Kidney (tissue), 14 donors: Measurements from ENCODE around the gene POPDC3. TPM values are rescaled to one million over a fixed set of nuclear protein-coding genes. Genes with fewer than 3 reads are reported as not detected.

Source experiments
- DNase-seq, 5 donors: peaks; one replicate each; pipeline ENCODE4 v3.0.0-alpha.2; 2013 to 2020
- FAIRE-seq: peaks from 2 replicates; lab custom pipeline; 2012; peaks lifted over from hg19 to GRCh38; lab: Jason Lieb, UNC
- H3K27ac ChIP-seq, 2 donors: one replicate each; pipeline ENCODE4 v1.7.0; 2013; ENCODE audit warnings: low read depth in 2 of 2, low read length in 2 of 2, inconsistent platforms in 1 of 2
- H3K27me3 ChIP-seq: one replicate; pipeline ENCODE4 v1.7.1; 2013; ENCODE audit warnings: low read length, inconsistent platforms; ENCODE audit not compliant: control insufficient read depth, insufficient read depth
- H3K36me3 ChIP-seq, 3 donors: one replicate each; pipeline versions ENCODE4 v1.7.0 to v1.7.1; 2013; ENCODE audit warnings: low read length in 3 of 3, control low read depth in 1 of 3, inconsistent platforms in 1 of 3; ENCODE audit not compliant: insufficient read depth in 3 of 3, control insufficient read depth in 2 of 3
- H3K4me1 ChIP-seq, 3 donors: one replicate each; pipeline versions ENCODE4 v1.7.0 to v1.7.1; 2013; ENCODE audit warnings: low read length in 3 of 3, inconsistent platforms in 1 of 3, low read depth in 1 of 3; ENCODE audit not compliant: control insufficient read depth in 2 of 3, insufficient read depth in 2 of 3
- H3K4me3 ChIP-seq, 3 donors: one replicate each; pipeline versions ENCODE4 v1.7.0 to v1.8.1; 2013; ENCODE audit warnings: low read length in 3 of 3, control low read depth in 1 of 3, inconsistent platforms in 1 of 3
- H3K9ac ChIP-seq, 3 donors: one replicate each; pipeline versions ENCODE4 v1.7.0 to v1.7.1; 2013; ENCODE audit warnings: low read length in 3 of 3, control low read depth in 1 of 3, inconsistent platforms in 1 of 3
- H3K9me3 ChIP-seq, 3 donors: one replicate each; pipeline versions ENCODE4 v1.7.0 to v1.7.1; 2013; ENCODE audit warnings: low read length in 3 of 3, control low read depth in 1 of 3, inconsistent platforms in 1 of 3; ENCODE audit not compliant: control insufficient read depth in 2 of 3, insufficient read depth in 1 of 3
- intact Hi-C: fragments of 100-400 bp; cut with DNase I; formaldehyde crosslinking; loops from one replicate; pipeline ENCODE4 v1.11.1; 2022
- polyA plus RNA-seq: library from polyadenylated mRNA; stranded (reverse); fragments of 350-450 nt; fragmentation: Illumina TruSeq; extraction: RNeasy Lipid Tissue Mini Kit (QIAGEN cat#74804); gene quantifications from one replicate; pipeline ENCODE4 v1.2.3, GENCODE V29; 2014; ENCODE audit warnings: low read depth, low replicate concordance; ENCODE audit not compliant: insufficient read depth
- total RNA-seq: library from RNA; stranded (reverse); fragmentation: NEBNext Ultra II Directional; extraction: Animal tissue kit (Norgen Biotek cat#: 25700); gene quantifications from one replicate; pipeline ENCODE4 v1.2.1, GENCODE V29; 2021
- TF ChIP-seq, protein P1 (sequence below): IDR thresholded peaks from 3 replicates; pipeline ENCODE4 v1.5.1; 2012; ENCODE audit warnings: mild to moderate bottlenecking, moderate library complexity, borderline replicate concordance; ENCODE audit not compliant: insufficient read depth; ENCODE audit errors: extremely low read depth
- donor health status: control.
- donor health status: control.
- donor health status: control.
- donor health status: control.
- donor health status: control.
- donor health status: DM: yes; HTN: yes; CAD: no.
- donor health status: Normal renal cell carcinoma (clear cell type).

POPDC3 gene
- total and polyA plus RNA-seq, 2 donors from 2014 or later, result not detected

DNA sequence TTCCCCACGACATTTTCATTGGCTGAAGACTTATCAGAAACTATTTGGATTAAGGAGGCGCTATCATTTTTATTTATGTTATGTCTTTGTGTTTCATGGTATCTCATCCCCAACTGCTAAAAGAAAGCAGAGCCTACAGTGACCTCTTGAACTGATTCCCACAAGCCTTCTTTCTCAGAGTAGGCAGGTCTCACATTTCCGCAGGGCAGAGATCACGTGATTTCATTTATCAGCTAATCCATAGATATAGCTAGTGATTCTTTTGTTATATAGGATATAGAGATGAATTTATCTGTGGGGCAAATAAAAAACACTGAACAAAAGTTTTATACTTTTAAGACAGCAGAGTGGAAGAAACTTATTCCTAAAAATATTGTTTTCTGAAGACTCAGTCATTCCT is 25.0 kb upstream of the POPDC3 start:
- Histone ChIP-seq H3K9ac (no peak overlapping the region), H3K4me1 (no peaks in the 10 kb centered on the region), H3K27me3 (no peaks in the 10 kb centered on the region), H3K27ac (no peak overlapping the region), H3K36me3 (no peaks in the 10 kb centered on the region), H3K4me3 (no peak overlapping the region), H3K9me3 (no peaks in the 10 kb centered on the region)
- intact Hi-C loops, result no loop called here
- TF ChIP-seq, protein P1, sequence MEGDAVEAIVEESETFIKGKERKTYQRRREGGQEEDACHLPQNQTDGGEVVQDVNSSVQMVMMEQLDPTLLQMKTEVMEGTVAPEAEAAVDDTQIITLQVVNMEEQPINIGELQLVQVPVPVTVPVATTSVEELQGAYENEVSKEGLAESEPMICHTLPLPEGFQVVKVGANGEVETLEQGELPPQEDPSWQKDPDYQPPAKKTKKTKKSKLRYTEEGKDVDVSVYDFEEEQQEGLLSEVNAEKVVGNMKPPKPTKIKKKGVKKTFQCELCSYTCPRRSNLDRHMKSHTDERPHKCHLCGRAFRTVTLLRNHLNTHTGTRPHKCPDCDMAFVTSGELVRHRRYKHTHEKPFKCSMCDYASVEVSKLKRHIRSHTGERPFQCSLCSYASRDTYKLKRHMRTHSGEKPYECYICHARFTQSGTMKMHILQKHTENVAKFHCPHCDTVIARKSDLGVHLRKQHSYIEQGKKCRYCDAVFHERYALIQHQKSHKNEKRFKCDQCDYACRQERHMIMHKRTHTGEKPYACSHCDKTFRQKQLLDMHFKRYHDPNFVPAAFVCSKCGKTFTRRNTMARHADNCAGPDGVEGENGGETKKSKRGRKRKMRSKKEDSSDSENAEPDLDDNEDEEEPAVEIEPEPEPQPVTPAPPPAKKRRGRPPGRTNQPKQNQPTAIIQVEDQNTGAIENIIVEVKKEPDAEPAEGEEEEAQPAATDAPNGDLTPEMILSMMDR, result no peak
- DNase-seq (peak in 2 of 5 donors; percentile 2 to 3), FAIRE-seq (no peak)

DNA sequence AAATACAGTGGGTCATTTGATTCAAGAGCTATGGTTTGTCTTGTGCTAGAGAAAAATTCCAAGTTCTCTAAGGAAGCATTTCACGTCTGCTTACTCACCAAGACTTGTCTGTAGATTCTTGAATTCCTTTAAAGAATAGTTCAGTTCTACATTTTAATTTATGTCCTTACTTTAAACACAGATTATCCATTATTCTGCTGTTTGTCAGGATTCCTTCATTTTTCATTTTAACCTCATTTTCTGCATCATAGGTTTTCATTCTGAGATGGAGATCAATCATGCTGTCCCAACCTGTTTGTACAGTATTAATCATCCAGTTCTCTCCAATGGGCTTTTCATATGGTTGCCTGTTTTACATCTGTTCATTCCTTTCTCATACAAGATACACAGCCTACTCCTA is 24.5 kb upstream of the POPDC3 start:
- Histone ChIP-seq H3K4me1 (no peaks in the 10 kb centered on the region), H3K9ac (no peak overlapping the region), H3K4me3 (no peak overlapping the region), H3K27me3 (no peaks in the 10 kb centered on the region), H3K9me3 (no peaks in the 10 kb centered on the region), H3K36me3 (no peaks in the 10 kb centered on the region), H3K27ac (no peak overlapping the region)
- peak in 1 of 5 donors; percentile 7 for DNase-seq
- no peak for FAIRE-seq
- intact Hi-C loops, result no loop called here
- TF ChIP-seq, protein P1, result no peak

DNA sequence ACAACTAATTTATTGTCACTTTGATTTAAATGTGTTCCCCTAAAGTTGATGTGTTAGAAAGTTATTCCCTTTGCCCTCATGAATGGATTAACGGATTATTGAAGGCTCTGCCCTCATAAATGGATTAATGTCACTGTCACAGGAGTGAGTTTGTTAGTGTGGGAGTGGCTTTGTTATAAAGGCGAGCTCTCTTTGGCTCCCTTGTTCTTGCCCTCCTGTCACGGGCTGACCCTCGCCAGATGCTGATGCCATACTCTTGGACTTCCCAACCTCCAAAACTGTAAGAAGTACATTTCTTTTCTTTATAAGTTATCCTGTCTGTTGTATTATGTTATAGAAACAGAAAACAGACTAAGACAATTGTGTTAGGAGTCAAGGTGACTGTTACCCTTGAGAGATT is 22.7 kb upstream of the POPDC3 start:
- FAIRE-seq (no peak), DNase-seq (no peak)
- no peaks in the 10 kb centered on the region for H3K36me3 ChIP-seq
- H3K9ac ChIP-seq, result no peak overlapping the region
- H3K9me3 ChIP-seq, result peaks cover 0 to 2% (median 0%) of the 10 kb centered on the region in 3 donors
- no peaks in the 10 kb centered on the region for H3K4me1 ChIP-seq
- TF ChIP-seq, protein P1, result no peak
- no peak overlapping the region for H3K27ac ChIP-seq
- H3K27me3 ChIP-seq, result no peaks in the 10 kb centered on the region
- intact Hi-C loops, result no loop called here
- no peak overlapping the region for H3K4me3 ChIP-seq

DNA sequence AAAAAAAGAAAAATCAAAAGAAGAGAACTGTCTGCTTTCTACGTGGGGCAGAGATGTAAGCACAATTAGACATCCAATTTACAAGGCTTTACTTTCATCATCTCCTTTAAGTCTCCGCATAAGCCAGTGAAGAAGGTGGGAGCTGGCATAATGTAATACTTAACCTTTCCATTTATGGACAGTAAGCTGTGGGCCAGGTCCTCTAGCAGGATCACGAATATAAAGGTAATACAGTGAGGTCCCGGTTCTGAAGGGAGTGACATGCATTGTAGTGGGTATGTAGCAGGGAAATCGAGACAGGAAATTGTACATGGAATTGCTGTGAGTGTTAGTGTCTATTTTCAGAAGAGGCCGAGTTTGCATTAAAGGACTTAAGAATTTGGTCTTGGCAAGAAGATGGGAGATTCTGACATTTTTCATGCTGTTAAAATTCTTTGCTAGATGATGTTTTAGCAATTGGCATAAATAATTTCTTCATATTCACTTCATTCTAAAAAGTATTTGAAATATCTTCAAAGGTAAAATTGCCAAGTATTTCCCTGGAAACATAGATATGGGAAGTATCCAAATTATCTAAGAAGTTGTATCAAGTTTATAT is 20.4 kb upstream of the POPDC3 start:
- FAIRE-seq (no peak), DNase-seq (no peak)
- Histone ChIP-seq H3K27ac (no peak overlapping the region), H3K36me3 (no peaks in the 10 kb centered on the region), H3K9ac (no peak overlapping the region), H3K27me3 (no peaks in the 10 kb centered on the region), H3K4me3 (no peak overlapping the region), H3K9me3 (peaks cover 0 to 4% (median 0%) of the 10 kb centered on the region in 3 donors), H3K4me1 (no peaks in the 10 kb centered on the region)
- intact Hi-C loops, result no loop called here
- TF ChIP-seq, protein P1, result no peak
